Activated T-cell treated with anti-CD3 and anti-CD28 coated beads for 48 hours (primary cell): ENCODE results near the gene RO60.
"Not testable (repeated sequence)": the region's sequence is repeated elsewhere in the genome, so short reads cannot be mapped to it uniquely, and the experiment has no call there.

Experiments
- DNase-seq: peaks from one replicate; pipeline ENCODE4 v3.0.0-alpha.2; 2020; ENCODE audit warnings: low read depth

RO60 gene

DNA sequence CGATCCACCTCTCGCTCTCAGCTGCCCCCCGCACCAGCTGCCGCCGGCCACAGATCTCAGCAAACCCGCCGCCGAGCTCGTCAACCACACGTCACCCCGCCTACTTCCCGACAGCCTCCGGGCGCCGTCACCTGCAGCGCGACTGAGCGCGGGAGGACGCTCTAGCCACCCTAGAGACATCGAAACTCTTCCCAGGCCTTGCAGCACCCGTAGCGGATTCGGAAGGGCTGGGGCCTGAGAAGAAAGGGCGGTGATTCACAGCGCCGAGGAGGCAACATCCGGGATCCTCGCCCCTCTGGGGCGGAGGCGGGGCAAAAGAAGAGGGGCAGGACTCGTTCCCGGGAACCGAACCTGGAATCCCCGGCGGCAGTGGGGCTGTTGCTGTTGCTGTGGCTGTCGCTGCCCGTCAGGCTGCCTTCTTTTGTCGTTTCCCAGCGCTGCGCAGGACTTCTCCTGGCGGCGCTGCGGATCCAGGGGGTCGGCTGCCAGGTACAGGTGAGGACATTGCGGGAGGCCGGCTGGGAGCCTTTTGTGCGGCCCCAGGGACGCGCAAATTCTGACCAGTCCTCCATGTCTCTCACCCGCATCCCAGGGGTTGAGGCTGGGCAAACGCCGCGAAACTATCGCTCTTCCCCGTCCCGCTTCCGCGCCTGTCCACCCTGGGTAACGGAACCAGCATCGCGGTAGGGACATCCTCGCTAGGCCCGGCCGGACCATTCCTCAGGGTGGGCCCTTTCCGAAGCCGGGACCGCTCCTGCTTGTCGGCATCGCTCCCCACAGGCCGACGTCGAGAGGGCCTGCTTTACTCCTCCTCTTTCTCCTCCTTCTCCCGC, at the start of gene RO60, which contains the start of gene UCHL5:
RO60 (plus strand) TSS at position 331 of the 833 bp plus-strand sequence. CDS start 9,443 bp downstream, outside the sequence.
UCHL5 (minus strand) TSS at position 79 of the 833 bp plus-strand sequence. CDS start 100 bp downstream, outside the sequence.
- DNase-seq = peak; percentile 92

DNA sequence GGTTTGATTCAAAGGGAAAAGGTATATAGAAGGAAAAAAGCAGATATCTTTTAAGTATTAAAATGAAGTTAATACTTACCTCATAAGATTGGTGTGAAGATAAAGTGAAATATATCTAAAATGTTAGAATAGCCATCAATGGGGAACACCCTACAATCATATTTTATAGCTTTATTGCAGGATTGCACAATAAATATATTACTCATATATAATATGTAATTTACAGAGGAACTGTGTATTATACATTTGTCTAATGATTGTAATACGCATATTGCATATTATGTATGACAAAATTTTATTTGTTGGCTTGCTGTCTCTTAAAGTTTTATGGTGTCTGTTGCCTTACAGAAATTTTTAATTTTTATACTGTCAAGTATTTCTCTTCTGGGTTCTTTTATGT, 48.0 kb upstream of the RO60 start:
- DNase-seq = no peak

DNA sequence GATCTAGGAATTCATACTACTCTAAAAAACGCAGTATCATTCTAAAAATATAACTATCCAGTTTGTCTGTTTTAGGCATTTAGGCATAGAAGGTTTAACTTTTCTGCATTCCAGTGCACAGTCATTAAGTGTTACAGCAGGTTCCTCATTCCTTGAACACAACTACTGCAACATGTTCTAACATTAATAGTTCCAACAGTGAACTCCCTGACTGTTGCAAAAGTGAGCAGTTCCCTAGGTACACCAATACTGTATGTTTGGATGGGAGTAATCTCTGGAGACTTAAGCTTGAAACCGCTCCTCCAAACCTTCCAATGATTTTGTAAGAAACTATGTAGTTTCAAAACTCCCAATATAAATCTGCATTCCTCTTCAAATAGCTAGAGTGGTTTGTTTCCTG, 46.4 kb upstream of the RO60 start:
- DNase-seq = no peak

DNA sequence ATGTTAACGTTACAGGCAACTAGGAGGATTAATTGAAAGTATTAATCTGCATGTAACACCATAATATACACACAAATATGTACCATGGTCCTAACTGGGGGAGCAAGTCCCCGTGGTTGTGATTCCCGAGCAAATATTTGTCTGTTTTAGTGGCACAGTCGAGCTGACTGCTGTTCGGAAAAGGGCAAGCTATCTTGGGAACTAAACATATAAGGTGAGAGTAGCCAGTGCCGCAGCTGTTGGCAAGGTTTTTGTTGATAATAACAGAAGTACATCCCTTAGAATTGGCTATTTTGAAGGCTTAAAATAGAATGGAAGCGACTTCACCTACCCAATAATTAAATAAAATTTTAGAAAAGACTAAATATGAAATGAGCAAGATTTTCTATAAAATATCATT, 45.7 kb upstream of the RO60 start:
- DNase-seq = no peak

DNA sequence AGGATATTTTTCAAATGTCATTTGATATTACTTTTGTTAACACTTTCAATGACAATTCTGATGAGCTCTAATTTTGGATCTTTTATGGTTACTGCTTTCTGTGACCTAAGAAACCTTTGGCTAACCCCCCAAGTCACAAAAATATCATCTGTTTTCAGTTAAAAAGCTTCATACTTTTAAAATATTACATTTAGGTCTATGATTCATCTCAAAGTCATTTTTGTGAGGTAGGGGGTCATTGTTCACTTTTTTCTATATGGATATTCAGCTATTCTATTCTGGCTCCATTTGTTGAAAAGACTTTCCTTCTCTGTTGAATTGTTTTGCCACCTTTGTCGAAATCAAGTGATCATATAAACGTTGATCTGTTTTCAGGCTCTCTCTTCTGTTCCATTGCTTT, 45.0 kb upstream of the RO60 start:
- no peak for DNase-seq

DNA sequence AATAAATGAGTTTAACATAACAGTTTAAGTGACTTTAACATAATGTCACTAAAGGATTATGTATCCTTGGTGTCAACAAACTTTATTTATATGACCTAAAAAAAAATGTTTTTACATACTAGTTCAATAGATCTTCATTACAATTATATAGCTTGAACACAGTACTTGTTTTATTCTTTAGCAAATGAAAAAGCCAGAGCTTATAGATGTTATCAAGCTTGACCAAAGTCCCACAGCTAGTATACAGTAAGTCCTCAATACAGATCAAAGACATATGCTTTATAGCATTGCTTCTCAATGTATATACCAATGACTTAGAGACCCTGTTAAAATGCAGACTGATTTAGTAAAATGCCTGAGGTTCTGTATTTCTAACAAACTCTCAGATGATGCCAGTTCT, 42.6 kb upstream of the RO60 start:
- no peak for DNase-seq

DNA sequence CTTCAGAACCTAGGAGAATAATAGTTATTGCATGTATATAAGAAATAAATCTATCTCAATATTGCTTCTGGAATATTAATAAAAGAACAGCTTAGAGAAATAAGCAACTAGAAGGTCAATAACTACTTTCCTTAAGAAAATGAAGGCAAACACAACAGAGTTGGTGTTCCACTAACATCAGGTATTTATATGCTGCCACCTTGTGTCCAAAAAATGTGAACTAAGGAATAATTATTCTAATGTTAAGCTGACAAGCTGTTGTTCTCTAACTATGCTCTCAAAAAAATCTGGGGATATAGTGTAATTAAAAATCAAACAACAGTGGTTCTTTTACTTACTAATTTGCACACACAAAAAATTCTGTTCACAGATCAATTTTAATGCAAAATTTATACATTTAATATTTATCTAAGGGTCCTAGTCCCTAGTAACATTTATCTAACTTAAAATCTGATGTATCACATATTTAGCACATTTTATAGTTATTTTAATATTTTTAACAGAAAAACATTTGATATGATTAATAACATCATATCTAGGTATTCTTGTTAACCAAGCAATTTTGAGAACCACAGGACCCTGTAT, 39.9 kb upstream of the RO60 start:
- DNase-seq = no peak

DNA sequence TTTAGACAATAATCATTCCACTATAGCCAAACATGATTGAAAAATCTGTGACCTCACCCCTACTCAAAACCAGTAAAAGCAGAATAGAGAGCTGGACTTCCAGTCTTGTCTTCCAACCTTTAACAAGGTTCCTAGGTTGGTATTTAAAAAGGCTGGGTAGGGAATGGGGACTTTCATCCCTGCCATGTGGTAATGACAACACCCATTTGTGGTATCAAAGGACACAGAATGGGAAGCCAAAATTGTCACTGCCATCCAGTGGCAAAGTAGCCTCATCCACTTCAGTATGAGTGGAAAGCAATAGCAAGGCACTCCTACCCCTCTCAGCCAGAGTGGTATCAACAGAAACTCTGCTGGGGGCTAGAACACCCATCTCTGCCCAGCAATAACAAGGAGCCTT, 34.2 kb upstream of the RO60 start:
- no peak for DNase-seq

DNA sequence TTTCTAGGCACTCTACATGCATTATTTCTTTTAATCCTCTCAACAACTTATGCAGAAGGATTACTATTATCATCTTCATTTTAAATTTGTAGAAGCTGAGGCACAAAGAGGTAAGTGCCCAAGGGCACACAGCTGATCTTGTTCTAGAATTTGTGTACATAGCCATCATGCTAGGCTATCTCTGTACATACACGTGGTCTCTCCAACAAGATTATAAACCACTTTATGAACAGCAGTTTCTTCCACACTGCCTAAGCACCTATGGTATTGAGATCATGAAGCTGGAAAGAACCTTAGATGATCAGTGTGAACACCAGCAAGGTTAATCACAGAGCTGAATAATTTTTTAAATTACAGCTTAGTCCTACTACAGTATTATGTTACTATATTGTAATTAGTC, 29.1 kb upstream of the RO60 start:
- DNase-seq = no peak

DNA sequence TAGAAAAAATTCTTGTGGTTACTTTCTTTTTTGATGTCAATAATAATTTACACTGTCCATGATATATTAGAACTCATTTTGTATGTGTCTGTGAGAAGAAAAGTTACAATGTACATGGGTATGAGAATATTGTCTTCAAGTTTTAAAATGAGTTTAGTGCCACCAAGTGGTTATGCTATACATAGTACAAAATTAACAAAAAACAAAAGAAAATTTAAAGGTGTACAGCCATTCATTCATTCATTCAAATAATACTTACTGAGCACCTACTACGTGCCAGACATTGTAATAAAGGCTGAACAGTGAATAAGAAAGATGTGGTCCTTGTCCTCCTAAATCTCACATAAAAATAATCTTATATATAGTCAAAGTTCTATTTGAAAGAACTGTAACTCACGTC, 28.0 kb upstream of the RO60 start:
- DNase-seq = no peak

DNA sequence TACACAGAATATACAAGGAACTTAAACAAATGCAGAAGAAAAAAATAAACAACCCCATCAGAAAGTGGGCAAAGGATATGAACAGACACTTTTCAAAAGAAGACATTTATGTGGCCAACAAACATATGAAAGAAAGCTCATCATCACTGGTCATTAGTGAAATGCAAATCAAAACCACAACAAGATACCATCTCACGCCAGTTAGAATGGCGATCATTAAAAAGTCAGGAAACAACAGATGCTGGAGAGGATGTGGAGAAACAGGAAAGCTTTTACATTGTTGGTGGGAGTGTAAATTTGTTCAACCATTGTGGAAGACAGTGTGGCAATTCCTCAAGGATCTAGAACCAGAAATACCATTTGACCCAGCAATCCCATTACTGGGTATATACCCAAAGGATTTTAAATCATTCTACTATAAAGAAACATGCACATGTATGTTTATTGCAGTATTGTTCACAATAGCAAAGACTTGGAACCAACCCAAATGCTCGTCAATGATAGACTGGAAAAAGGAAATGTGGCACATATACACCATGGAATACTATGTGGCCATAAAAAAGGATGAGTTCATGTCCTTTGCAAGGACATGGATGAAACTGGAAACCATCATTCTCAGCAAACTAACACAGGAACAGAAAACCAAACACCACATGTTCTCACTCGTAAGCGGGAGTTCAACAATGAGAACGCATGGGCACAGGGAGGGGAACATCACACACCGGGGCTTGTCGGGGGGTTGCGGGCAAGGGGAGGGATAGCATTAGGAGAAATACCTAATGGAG, 26.6 kb upstream of the RO60 start:
- not testable (repeated sequence) for DNase-seq

DNA sequence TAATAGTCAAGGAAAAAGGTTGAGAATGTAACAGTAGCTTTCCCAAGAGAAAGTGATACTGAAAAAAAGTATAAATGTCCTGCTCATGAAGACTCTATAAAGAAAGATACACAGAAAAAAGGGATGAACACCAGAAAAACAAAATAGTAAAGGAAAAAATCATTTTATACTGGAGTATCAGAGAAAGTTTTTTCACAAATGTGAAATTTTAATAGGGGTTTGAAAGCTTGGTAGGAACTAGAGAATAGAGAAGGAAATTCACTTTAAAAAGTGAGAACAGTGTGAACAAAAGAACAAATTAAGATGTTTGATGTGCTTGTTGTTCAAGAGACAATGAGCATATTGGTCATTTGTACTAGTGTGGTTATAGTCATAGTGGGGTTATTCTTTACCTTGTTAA, 25.8 kb upstream of the RO60 start:
- DNase-seq = no peak

DNA sequence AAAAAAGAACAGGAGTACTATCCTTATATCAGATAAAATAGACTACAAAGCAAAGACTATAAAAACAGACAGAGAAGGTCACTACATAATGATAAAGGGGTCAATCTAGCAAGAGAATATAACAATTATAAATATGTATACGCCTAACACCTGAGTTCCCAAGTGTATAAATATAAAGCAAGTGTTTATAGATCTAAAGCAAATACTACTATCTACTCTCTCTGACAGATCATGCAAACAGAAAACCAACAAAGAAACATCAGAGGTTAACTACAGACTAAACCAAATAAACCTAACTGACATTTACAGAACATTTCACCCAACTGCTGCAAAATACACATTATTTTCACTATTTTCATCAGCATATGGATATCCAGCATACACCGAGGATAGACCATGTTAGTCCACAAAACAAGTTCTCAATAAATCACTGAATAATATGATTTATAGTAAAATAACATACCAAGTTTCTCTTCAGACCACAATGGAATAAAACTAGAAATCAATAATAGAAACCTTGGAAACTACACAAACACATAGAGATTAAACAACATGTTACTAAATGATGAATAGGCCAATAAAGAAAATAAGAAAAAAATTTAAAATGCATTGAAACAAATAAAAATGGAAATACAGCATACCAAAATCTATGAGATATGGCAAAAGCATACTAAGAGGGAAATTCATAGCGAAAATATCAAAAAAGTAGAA, 22.9 kb upstream of the RO60 start:
- DNase-seq = no peak

DNA sequence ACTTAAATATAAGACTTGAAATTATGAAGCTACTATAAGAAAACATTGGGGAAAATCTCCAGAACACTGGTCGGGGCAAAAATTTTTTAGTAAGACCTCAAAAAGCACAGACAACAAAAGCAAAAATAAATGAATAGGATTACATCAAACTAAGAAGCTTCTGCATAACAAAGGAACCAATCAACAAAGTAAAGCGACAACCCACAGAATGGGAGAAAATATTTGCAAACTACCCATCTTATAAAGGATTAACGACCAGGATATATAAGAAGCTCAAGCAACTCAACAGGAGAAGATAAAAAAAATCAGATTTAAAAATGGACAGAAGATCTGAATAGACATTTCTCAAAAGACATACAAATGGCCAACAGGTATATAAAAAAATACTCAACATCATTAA, 19.4 kb upstream of the RO60 start:
- no peak for DNase-seq

DNA sequence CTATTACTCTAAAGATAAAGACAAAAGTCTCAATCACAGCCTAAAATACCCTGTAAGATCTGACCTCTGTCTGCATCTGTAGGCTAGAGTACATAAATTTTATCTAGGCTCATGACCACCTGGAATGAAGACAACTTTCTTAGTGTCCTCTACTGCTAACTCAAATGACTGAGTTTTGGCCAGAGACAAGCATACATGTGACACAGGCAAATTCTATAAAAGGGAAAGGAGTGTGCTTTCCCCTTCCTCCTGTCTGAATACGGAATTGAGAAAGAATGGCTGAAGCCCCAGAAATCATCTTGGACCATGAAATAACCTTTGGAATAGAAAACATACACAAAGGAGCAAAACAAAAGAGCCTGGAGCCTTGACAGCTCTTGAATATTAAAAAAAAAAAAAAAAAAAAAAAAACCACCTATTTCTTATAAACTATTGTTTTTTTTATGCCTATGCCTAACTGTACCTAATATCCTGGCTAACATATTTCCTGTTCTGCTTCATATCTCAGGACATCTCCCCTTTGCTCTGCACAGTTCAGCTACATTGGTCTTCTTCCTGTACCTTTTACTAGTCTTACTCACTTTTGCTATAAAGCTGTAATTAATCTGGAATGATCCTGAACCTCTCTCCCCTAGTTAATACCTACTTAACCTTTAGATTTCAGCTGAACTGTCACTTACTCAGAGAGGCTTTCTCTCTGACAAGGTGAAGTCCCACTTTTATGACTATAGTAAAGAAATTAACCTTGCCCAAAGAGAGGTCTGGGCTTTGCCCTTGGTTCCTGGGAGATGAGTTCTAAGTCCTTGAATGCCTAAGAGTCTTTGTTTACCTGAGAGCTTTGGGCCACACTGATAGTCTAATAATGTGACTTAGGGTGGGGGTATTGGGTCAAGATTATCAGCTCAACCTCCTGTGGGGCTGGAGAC, 16.4 kb upstream of the RO60 start:
- no peak for DNase-seq

DNA sequence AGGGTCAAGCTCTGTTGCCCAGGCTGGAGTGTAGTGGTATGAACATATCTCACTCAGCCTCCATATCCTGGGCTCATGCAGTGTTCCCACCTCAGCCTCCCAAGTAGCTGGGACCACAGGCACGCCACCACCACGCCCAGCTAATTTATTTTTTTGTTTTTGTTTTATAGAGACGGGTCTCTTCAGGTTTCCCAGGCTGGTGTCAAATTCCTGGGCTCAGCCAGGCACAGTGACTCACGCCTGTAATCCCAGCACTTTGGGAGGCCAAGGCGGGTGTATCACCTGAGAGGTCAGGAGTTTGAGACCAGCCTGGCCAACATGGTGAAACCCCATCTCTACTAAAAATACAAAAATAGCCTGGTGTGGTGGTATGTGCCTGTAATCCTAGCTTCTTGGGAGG, 10.5 kb upstream of the RO60 start:
- not testable (repeated sequence) for DNase-seq

DNA sequence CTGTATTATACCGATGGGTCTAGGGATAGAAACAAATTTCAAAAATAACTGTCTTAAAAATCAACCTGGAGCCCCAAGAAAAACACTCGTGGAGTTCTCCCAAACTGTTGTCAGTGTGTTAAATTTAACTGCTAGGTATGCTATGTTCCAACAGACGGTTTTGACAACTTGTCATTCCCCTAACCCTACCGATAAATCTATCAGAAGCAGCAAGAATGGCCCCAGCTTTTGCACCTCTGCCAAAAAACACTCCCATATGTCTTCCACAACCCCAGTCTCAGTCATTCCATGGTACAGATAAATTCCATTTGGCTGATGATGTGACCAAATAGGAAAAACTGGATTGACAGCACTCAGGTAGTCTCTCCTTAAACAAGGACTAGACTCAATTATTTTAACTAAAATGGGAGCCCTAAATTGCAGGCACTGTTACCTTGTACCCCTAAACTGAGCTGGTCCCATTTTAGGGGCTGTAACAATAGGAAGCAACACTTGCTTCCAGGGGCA, 5.2 kb upstream of the RO60 start:
- DNase-seq = no peak

DNA sequence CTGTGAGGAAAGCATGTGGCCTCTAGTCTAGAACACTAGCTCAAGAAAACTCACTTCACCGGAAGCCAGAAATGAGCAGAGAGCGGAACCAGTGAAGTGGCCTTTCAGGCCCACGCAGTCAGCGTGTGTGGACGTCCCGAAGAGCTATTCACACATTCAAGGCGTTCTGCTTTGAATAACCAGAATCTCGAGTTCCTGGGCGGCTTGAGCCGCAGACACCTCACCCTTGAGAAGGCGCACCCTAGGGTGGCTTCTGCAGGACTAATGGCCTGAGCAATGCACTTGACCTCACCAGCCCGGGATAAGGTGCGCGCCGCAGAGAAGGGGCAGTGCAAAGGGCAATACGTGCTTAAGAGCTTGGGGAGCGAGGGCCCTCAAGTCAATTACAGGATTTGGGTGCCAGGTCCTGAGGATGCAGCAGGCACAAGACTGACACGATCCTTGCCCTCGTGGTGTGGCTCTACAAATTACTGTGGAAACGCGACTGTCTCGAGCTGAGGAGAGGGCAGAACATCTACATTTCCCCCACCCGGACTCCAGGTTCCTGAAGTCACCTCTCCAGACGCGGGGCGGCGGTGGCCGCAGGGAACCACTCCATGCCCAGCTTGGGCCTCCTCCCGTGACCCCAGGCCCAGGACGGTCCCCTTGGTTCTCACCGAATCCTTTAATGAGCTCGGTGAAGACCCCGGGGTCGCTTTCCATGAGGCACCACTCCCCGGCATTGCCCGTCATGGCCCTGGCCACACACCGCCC, 707 bp upstream of the RO60 start:
- DNase-seq = peak; percentile 58

DNA sequence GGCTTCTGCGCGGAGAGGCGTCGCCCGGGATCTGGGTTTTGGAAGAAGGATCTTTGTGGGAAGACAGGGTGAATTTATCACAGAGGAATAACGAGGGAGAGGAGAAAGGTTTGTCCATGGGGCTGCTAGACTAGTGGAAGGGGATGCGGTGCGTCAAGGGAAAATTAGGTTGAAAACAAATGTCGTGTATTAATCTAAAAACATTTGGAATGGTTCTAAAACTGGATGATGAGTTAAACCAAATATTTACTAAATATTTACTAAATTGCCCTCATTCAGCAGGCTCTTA, 647 bp downstream of the RO60 start:
- DNase-seq = no peak

DNA sequence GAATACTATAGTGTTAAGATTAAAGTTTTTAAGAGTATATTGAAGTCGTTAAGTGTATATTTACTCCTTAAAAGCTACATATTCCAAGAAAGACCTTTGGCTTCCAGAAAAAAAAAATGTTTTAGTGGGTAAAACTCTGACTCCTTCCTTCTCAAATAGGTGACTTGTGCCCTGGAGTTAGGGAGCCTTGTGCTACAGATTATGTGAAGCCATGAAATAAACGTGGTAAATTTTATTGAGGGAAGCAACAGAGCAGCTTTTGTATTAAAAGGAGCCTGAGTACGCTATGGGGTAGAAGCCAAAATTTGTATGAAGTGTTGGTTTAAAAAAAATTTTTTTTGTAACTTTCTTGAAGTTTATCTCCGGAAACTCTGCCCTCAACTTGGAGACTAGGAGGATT, 994 bp downstream of the RO60 start:
- no peak for DNase-seq
